ENCODE results near the gene TP53RK.
A peak's percentile ranks its signal among the peaks of the same experiment; 100 is the strongest.
"Not testable (repeated sequence)": the region's sequence is repeated elsewhere in the genome, so short reads cannot be mapped to it uniquely, and the experiment has no call there.

The TP53RK gene

GRCh38 chr20:46683939-46684750 lies 5.1 kb downstream of the TP53RK start:
- DNase-seq (ENCODE audit: low read depth in 3 of 3, low spot score in 1 of 3), result no peak

GRCh38 chr20:46683668-46683938 lies 5.6 kb downstream of the TP53RK start:
- DNase-seq (ENCODE audit: low read depth in 3 of 3, low spot score in 1 of 3), result no peak

- no peak for DNase-seq (ENCODE audit: low read depth in 3 of 3, low spot score in 1 of 3)
These were observed 6.1 kb downstream of the TP53RK start for GRCh38 chr20:46683011-46683667.

- no peak for DNase-seq (ENCODE audit: low read depth in 3 of 3, low spot score in 1 of 3)
These were observed 7.0 kb downstream of the TP53RK start for GRCh38 chr20:46682063-46682821.

- DNase-seq (ENCODE audit: low read depth in 3 of 3, low spot score in 1 of 3), result peak; percentile 31 to 50 (median 32)
These were observed 8.0 kb downstream of the TP53RK start for GRCh38 chr20:46681032-46681854.

GRCh38 chr20:46680684-46681031 lies 8.6 kb downstream of the TP53RK start:
- DNase-seq (ENCODE audit: low read depth in 3 of 3, low spot score in 1 of 3), result no peak

- DNase-seq (ENCODE audit: low read depth in 3 of 3, low spot score in 1 of 3), result no peak
These were observed 10.7 kb downstream of the TP53RK start for GRCh38 chr20:46678516-46678915.

- DNase-seq (ENCODE audit: low read depth in 3 of 3, low spot score in 1 of 3), result no peak
These were observed 11.6 kb downstream of the TP53RK start for GRCh38 chr20:46677608-46678007.

- DNase-seq (ENCODE audit: low read depth in 3 of 3, low spot score in 1 of 3), result not testable (repeated sequence)
These were observed 12.5 kb downstream of the TP53RK start for GRCh38 chr20:46676649-46677316.

GRCh38 chr20:46674253-46675083 lies 14.8 kb downstream of the TP53RK start:
- DNase-seq (ENCODE audit: low read depth in 3 of 3, low spot score in 1 of 3), result no peak

- DNase-seq (ENCODE audit: low read depth in 3 of 3, low spot score in 1 of 3), result no peak
These were observed 15.6 kb downstream of the TP53RK start for GRCh38 chr20:46673394-46674252.

- DNase-seq (ENCODE audit: low read depth in 3 of 3, low spot score in 1 of 3), result no peak
These were observed 16.6 kb downstream of the TP53RK start for GRCh38 chr20:46672543-46673148.

GRCh38 chr20:46671866-46672542 lies 17.2 kb downstream of the TP53RK start:
- no peak for DNase-seq (ENCODE audit: low read depth in 3 of 3, low spot score in 1 of 3)

- no peak for DNase-seq (ENCODE audit: low read depth in 3 of 3, low spot score in 1 of 3)
These were observed 18.4 kb downstream of the TP53RK start for GRCh38 chr20:46670585-46671584.

GRCh38 chr20:46670228-46670584 lies 19.0 kb downstream of the TP53RK start:
- DNase-seq (ENCODE audit: low read depth in 3 of 3, low spot score in 1 of 3), result no peak

GRCh38 chr20:46666818-46667515 lies 22.3 kb downstream of the TP53RK start:
- no peak for DNase-seq (ENCODE audit: low read depth in 3 of 3, low spot score in 1 of 3)

Measured in stimulated activated CD4-positive, alpha-beta T cell treated with anti-CD3 and anti-CD28 coated beads, TNF-alpha, amount 100 ng/mL, for 1 hour (primary cell).